Liver (tissue), 9 donors: Measurements from ENCODE around the gene GAS2L1. TPM values are rescaled to one million over a fixed set of nuclear protein-coding genes. Genes with fewer than 3 reads are reported as not detected.

ENCODE experiments used
- DNase-seq: peaks from one replicate; pipeline ENCODE4 v3.0.0-alpha.2; 2017; ENCODE audit warnings: low spot score
- H3K27ac ChIP-seq, 2 donors: one replicate each; pipeline ENCODE4 v1.7.0; 2013; ENCODE audit warnings: inconsistent platforms in 2 of 2, low read length in 2 of 2, control low read depth in 1 of 2, low read depth in 1 of 2, mild to moderate bottlenecking in 1 of 2
- H3K27me3 ChIP-seq, 4 donors: one replicate each; pipeline versions ENCODE4 v1.6.1 to v1.7.0; 2013; ENCODE audit warnings: low read length in 3 of 4, inconsistent platforms in 1 of 4, mild to moderate bottlenecking in 1 of 4, moderate library complexity in 1 of 4; ENCODE audit not compliant: control insufficient read depth in 4 of 4, insufficient read depth in 4 of 4
- H3K36me3 ChIP-seq, 4 donors: one replicate each; pipeline versions ENCODE4 v1.6.1 to v1.7.0; 2013; ENCODE audit warnings: low read length in 3 of 4, mild to moderate bottlenecking in 3 of 4, low read depth in 1 of 4, moderate library complexity in 1 of 4; ENCODE audit not compliant: control insufficient read depth in 4 of 4, insufficient read depth in 3 of 4
- H3K4me1 ChIP-seq, 4 donors: one replicate each; pipeline versions ENCODE4 v1.6.1 to v1.7.0; 2013; ENCODE audit warnings: low read length in 3 of 4, mild to moderate bottlenecking in 3 of 4, moderate library complexity in 1 of 4; ENCODE audit not compliant: control insufficient read depth in 4 of 4, insufficient read depth in 4 of 4
- H3K4me3 ChIP-seq, 3 donors: one replicate each; pipeline versions ENCODE4 v1.6.1 to v1.7.0; 2013; ENCODE audit warnings: low read length in 3 of 3, control low read depth in 1 of 3, low read depth in 1 of 3, mild to moderate bottlenecking in 1 of 3
- H3K9ac ChIP-seq, 2 donors: one replicate each; pipeline ENCODE4 v1.7.0; 2013; ENCODE audit warnings: low read length in 2 of 2, mild to moderate bottlenecking in 2 of 2, moderate library complexity in 2 of 2, control low read depth in 1 of 2, low read depth in 1 of 2
- H3K9me3 ChIP-seq, 4 donors: one replicate each; pipeline versions ENCODE4 v1.6.1 to v1.7.0; 2013; ENCODE audit warnings: low read length in 3 of 4; ENCODE audit not compliant: control insufficient read depth in 4 of 4
- EGR1 ChIP-seq, 2 donors: IDR thresholded peaks; 2 replicates each; pipeline ENCODE4 v1.6.1; 2016 to 2018; ENCODE audit warnings: antibody characterized with exemption in 2 of 2, low read depth in 2 of 2
- FOXA1 ChIP-seq: IDR thresholded peaks from 2 replicates; pipeline ENCODE4 v1.6.1; 2016; ENCODE audit warnings: antibody characterized with exemption
- FOXA2 ChIP-seq: IDR thresholded peaks from 2 replicates; pipeline ENCODE4 v1.6.1; 2016; ENCODE audit warnings: antibody characterized with exemption
- HNF4A ChIP-seq, 2 donors: conservative IDR thresholded peaks; 2 replicates each; pipeline ENCODE4 v1.6.1; 2016; ENCODE audit warnings: antibody characterized with exemption in 2 of 2, mild to moderate bottlenecking in 2 of 2
- HNF4G ChIP-seq: IDR thresholded peaks from 2 replicates; pipeline ENCODE4 v1.6.1; 2016; ENCODE audit warnings: antibody characterized with exemption
- JUND ChIP-seq, 2 donors: IDR thresholded peaks; 2 replicates each; pipeline ENCODE4 v1.6.1; 2016; ENCODE audit warnings: antibody characterized with exemption in 2 of 2
- NR2F2 ChIP-seq: IDR thresholded peaks from 2 replicates; pipeline ENCODE4 v1.6.1; 2016; ENCODE audit warnings: antibody characterized with exemption
- RAD21 ChIP-seq, 2 donors: IDR thresholded peaks; 2 replicates each; pipeline ENCODE4 v1.6.1; 2016; ENCODE audit warnings: antibody characterized with exemption in 2 of 2, mild to moderate bottlenecking in 2 of 2
- RXRA ChIP-seq, 2 donors: IDR thresholded peaks; 2 replicates each; pipeline ENCODE4 v1.6.1; 2017 to 2018; ENCODE audit warnings: antibody characterized with exemption in 2 of 2, mild to moderate bottlenecking in 1 of 2
- SP1 ChIP-seq: IDR thresholded peaks from 2 replicates; pipeline ENCODE4 v1.6.1; 2018; ENCODE audit warnings: antibody characterized with exemption, mild to moderate bottlenecking
- TAF1 ChIP-seq: conservative IDR thresholded peaks from 2 replicates; pipeline ENCODE4 v1.6.1; 2016; ENCODE audit warnings: antibody characterized with exemption, mild to moderate bottlenecking
- YY1 ChIP-seq: IDR thresholded peaks from 2 replicates; pipeline ENCODE4 v1.6.1; 2016; ENCODE audit warnings: antibody characterized with exemption, mild to moderate bottlenecking
- WGBS: extraction: QIAGEN DNeasy Blood & Tissue Kit; methylation state at CpG from one replicate; pipeline ENCODE4 v1.1.7; 2013; 5-methylcytosine and 5-hydroxymethylcytosine counted together
- polyA plus RNA-seq, 2 donors: library from polyadenylated mRNA; stranded (reverse) in 1 of 2; unstranded in 1 of 2; fragments of 200-250 nt in 1 of 2; fragments of >200 nt in 1 of 2; fragmentation: Nextera tagmentation in 1 of 2; extraction: Ambion mirVana in 1 of 2; gene quantifications; one replicate each; pipeline versions ENCODE4 v1.2.1 to v1.2.3, GENCODE V29; 2013 to 2015
- total RNA-seq, 2 donors: library from RNA; depleted of rRNA; stranded (reverse); fragments of >200 nt; gene quantifications; one replicate each; pipeline ENCODE4 v1.2.3, GENCODE V29; 2014
- TF ChIP-seq, protein P1 (sequence below): fragments of 150-350 bp; IDR thresholded peaks from 2 replicates; pipeline ENCODE4 v1.5.1; 2017; ENCODE audit warnings: improper control_type of control experiment, low read depth, low read length; ENCODE audit not compliant: missing input control
- TF ChIP-seq, protein P2 (sequence below): IDR thresholded peaks from 2 replicates; pipeline ENCODE4 v1.6.1; 2016; ENCODE audit warnings: antibody characterized with exemption
- donor health status: healthy.
- donor health status: healthy.
- donor health status: healthy.
- donor health status: healthy.
- donor health status: healthy.

Gene GAS2L1
- total RNA-seq (10 to 100 TPM in 1 of 2 donors, 1 to 10 TPM in 1; 6.6 to 11.4 TPM), polyA plus RNA-seq (10 to 100 TPM in 1 of 2 donors, 1 to 10 TPM in 1; 4.0 to 11.2 TPM)

DNA sequence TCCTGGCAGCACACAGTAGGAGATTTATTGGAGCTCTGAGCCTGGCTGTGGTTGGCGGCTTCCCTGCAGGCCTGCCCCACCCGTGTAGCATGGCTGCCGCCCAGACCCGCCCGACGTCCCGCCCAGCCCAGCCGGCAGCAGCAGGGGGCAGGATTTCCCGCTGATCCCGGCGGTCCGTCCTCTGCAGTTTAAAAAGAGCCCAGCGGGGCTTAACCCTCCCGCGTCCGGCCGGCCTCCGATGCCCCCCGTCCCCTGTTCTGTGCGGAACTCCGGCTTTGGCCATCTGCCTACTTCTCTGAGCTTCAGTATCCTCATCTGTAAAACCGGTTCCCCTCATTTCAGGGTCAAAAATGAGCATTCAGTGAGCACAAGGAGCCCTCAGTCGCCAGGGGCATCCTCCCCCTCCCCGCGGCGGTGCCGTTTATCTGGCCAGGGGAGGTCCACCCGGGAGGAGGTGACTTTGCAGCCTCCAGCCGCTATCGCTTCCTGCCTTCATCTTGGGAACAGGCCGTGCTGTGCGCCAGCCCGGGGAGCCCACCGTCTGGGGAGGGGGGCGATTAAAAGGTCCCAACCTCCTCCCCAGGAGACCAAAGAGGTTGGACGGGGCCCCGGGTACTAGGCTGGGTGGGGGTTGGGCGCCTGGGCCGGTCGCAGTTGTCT, at the start of gene GAS2L1:
Gene GAS2L1, plus strand, starts transcription at position 476 of the 660 bp plus-strand sequence. CDS start 1,456 bp downstream, outside the sequence.
- DNase-seq = peak; percentile 83
- WGBS = under 1% methylated on average over 40 of the region's 40 CpGs
- Histone ChIP-seq H3K4me3 (peak within 1 kb of the TSS; percentile 61 to 89 (median 75)), H3K9me3 (no peaks in the 10 kb centered on the region), H3K9ac (peak within 1 kb of the TSS in 1 of 2 donors; percentile 68), H3K4me1 (peaks cover 19 to 63% (median 38%) of the 10 kb centered on the region in 4 donors), H3K36me3 (no peaks in the 10 kb centered on the region), H3K27ac (peak within 1 kb of the TSS in 1 of 2 donors; percentile 67), H3K27me3 (no peaks in the 10 kb centered on the region)
- TF ChIP-seq, protein P1, sequence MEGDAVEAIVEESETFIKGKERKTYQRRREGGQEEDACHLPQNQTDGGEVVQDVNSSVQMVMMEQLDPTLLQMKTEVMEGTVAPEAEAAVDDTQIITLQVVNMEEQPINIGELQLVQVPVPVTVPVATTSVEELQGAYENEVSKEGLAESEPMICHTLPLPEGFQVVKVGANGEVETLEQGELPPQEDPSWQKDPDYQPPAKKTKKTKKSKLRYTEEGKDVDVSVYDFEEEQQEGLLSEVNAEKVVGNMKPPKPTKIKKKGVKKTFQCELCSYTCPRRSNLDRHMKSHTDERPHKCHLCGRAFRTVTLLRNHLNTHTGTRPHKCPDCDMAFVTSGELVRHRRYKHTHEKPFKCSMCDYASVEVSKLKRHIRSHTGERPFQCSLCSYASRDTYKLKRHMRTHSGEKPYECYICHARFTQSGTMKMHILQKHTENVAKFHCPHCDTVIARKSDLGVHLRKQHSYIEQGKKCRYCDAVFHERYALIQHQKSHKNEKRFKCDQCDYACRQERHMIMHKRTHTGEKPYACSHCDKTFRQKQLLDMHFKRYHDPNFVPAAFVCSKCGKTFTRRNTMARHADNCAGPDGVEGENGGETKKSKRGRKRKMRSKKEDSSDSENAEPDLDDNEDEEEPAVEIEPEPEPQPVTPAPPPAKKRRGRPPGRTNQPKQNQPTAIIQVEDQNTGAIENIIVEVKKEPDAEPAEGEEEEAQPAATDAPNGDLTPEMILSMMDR = peak; percentile 67
- TF ChIP-seq RXRA (IDR thresholded peaks at IDR 0.05) (peak in 1 of 2 donors; percentile 31), RAD21 (IDR thresholded peaks at IDR 0.05) (peak; percentile 76 to 80), TAF1 (no peak), SP1 (peak; percentile 36), HNF4A (conservative IDR thresholded peaks at IDR 0.05) (no peak), NR2F2 (peak; percentile 61), YY1 (peak; percentile 73)

DNA sequence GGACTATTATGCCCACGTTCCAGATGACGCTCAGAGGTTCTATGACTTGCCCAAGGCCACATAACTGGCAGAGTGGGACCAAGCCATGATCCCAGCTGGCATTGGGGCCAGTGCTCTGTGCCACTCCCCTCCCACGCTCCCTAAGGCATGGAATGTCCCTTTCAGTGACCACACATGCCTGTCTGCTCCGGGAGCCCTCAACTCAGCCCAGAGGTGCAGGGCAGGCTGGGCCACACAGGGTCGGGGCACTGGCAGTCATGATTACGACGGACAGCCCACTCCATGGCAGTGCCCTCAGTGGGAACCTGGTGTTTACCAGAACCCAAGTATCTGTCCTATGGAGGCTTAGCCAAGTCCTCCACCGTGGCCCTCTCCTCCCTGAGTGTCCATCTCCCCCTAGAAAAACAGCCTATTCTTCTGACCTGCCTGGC, 48.7 kb upstream of the GAS2L1 start:
- Histone ChIP-seq H3K4me3 (no peak overlapping the region), H3K4me1 (no peaks in the 10 kb centered on the region), H3K36me3 (peaks cover 0 to 8% (median 2%) of the 10 kb centered on the region in 4 donors), H3K9ac (no peak overlapping the region), H3K27ac (no peak overlapping the region), H3K27me3 (no peaks in the 10 kb centered on the region), H3K9me3 (no peaks in the 10 kb centered on the region)
- WGBS = 81% methylated on average over 8 of the region's 8 CpGs
- TF ChIP-seq FOXA2 = no peak
- TF ChIP-seq HNF4G = no peak
- no peak for TF ChIP-seq JUND (IDR thresholded peaks at IDR 0.05)
- TF ChIP-seq YY1 = no peak
- no peak for TF ChIP-seq EGR1 (IDR thresholded peaks at IDR 0.05; ENCODE audit: low read depth in 2 of 2)
- no peak for TF ChIP-seq SP1
- TF ChIP-seq FOXA1 = no peak
- TF ChIP-seq RXRA (IDR thresholded peaks at IDR 0.05) = no peak
- no peak for TF ChIP-seq RAD21 (IDR thresholded peaks at IDR 0.05)
- TF ChIP-seq, protein P1 = no peak
- TF ChIP-seq HNF4A (conservative IDR thresholded peaks at IDR 0.05) = no peak
- TF ChIP-seq, protein P2, sequence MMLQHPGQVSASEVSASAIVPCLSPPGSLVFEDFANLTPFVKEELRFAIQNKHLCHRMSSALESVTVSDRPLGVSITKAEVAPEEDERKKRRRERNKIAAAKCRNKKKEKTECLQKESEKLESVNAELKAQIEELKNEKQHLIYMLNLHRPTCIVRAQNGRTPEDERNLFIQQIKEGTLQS = no peak
- DNase-seq = no peak
